Measurements from ENCODE around the gene ANKRD34B.

GRCh38 chr5:80569961-80570786 lies at the start of gene ANKRD34B:
- no peak for TF ChIP-seq CTCF (IDR thresholded peaks at IDR 0.05)
- no peak for TF ChIP-seq POLR2AphosphoS2 (conservative IDR thresholded peaks at IDR 0.05; ENCODE audit: low read length)
- TF ChIP-seq POLR2A (IDR thresholded peaks at IDR 0.05; ENCODE audit: low read length): no peak
- no peak for TF ChIP-seq CEBPB (IDR thresholded peaks at IDR 0.05)
- peak; percentile 65 for TF ChIP-seq MAX (IDR thresholded peaks at IDR 0.05)
- TF ChIP-seq EHF (CRISPR knock-in tag; IDR thresholded peaks at IDR 0.05): no peak
- no peak for TF ChIP-seq REST (IDR thresholded peaks at IDR 0.05)
- no peak for TF ChIP-seq NFE2L2 (conservative IDR thresholded peaks at IDR 0.05; ENCODE audit: low read length)
- no peak for TF ChIP-seq KDM5A (IDR thresholded peaks at IDR 0.05)
- no peak for TF ChIP-seq MAFK (IDR thresholded peaks at IDR 0.05; ENCODE audit: partially characterized antibody)
- no peak for TF ChIP-seq ZC3H11A (IDR thresholded peaks at IDR 0.05)
- no peak for TF ChIP-seq ESRRA (IDR thresholded peaks at IDR 0.05; ENCODE audit: borderline replicate concordance, low read length)
- no peak for TF ChIP-seq RAD21 (conservative IDR thresholded peaks at IDR 0.05 in 1 of 2, IDR thresholded peaks at IDR 0.05 in 1 of 2)
